GM18505 (cell line): ENCODE measurements around the gene CPEB2.

Experiments
- ATAC-seq: cut with Tn5 transposase; IDR thresholded peaks from one replicate; pipeline ENCODE4 v1.9.1; 2021; ENCODE audit not compliant: unreplicated experiment
- POLR2A ChIP-seq: IDR thresholded peaks from 4 replicates; pipeline ENCODE4 v1.6.1; 2011; ENCODE audit warnings: borderline replicate concordance; ENCODE audit not compliant: insufficient read depth, insufficient read length; ENCODE audit errors: extremely low read depth

CPEB2 gene

DNA sequence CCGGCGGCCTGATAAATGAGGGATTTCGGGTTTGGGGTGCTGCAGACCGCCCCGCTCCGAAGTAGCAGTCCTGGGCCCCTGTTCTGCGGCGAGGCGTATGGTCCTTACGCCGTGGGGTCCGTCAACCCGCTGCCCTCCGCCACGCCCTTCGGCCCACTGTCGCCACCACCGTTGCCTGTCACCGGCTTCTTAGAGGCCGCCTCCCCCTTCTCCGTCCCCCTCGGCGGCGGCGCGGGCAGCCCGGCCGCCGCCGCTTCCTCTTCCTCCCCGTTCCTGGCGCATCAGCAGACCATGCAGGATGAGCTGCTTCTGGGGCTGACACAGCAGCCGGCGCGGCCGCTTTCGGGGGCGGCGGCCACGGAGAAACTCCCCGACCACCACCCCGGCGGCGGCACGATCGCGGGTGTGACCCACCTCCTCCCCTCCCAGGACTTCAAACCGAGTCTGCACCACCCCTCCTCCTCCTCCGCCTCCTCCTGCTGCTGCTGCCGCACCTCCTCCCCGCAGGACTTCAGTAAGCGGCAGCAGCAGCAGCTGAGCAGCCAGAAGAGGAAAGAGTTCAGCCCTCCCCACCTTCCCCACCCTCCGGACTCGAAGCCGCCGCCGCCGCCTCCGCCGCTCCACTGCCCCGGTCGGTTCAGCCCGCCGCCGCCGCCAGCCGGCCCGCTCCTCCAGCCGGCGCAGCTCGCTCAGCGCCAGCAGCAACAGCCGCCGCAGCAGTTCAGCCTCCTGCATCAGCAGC, 549 bp downstream of the CPEB2 start:
- ATAC-seq, result peak; percentile 18
- TF ChIP-seq POLR2A, result no peak

GRCh38 chr4:15003401-15003890, 1.2 kb downstream of the CPEB2 start:
- TF ChIP-seq POLR2A, result no peak
- ATAC-seq, result peak; percentile 10

GRCh38 chr4:15003891-15004738, 1.8 kb downstream of the CPEB2 start:
- peak; percentile 4 for ATAC-seq
- peak; percentile 44 for TF ChIP-seq POLR2A

DNA sequence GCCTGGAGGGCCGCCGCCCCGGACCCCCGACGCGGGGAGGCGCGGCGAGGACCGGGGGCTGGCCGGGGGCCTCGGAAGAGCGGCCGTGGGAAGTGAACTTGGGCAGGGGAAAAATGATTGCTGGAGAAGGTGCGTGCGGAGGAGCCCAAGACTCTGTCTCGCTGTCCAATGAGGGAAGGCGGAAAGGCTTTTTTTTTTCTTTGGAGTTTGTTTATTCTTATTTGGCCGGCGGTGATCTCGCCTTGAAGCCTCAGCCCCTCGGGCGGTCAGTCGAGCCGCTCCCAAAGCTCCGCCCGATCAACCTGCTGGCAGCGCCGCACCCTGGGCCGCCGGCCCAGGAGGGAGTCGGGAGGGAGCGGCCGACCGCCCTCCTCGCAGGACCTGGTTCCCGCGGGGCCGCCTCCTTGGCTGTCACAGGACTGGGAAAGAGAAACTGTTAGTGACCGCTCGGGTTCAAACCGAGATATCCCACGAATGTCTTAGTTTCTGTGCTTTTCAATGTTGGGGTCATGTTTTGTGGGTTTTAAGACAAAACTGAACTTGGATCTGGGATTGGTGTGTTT, 2.5 kb downstream of the CPEB2 start:
- no peak for TF ChIP-seq POLR2A
- ATAC-seq, result no peak

DNA sequence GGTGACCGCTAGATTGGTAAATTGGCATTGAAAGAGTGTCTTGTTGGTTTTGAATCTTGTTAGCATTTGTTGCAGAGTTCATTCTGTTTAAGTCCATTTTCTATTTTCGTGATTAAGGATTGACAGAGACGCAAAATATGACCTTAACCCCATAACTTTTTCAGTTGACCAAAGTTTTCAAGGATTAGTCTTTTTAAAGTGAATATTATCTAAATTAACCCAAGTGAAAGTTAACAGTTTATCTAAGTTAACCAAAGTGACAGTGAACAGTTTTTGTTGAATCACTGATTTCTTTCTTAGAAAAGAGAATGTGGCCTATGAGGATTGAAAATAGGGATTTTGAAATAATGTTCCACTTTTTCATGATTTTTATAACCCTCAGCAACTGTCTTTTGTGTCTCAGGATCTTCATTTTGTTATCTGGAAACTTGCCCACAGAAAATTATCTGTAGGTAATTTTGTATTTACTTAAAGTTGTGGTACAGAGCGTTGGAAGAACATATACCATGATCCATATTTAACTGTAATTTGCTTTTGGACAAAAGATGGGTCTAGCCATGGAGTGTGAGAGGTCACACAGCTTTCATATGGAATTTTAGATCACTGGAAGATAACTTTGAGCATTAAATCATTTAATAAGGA, 3.3 kb downstream of the CPEB2 start:
- TF ChIP-seq POLR2A, result no peak
- no peak for ATAC-seq

GRCh38 chr4:15006416-15007024, 4.2 kb downstream of the CPEB2 start:
- ATAC-seq, result no peak
- TF ChIP-seq POLR2A, result no peak

DNA sequence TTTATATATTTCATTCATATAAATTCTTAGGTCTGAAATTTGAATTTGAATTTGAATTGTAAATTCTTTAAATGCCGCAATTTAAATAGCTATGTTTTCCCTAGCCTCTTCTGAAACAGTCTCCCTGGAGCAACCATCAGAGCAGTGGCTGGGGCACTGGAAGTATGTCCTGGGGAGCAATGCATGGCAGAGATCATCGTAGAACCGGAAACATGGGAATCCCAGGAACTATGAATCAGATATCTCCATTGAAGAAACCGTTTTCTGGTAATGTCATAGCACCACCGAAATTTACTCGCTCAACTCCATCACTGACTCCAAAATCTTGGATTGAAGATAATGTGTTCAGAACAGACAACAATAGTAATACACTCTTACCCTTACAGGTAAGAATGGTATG, 4.9 kb downstream of the CPEB2 start:
- TF ChIP-seq POLR2A, result no peak

GRCh38 chr4:15010038-15010585, 7.8 kb downstream of the CPEB2 start:
- TF ChIP-seq POLR2A, result no peak
- no peak for ATAC-seq

More for the DNA sequence above, 4.9 kb downstream of the CPEB2 start:
- no peak for ATAC-seq

DNA sequence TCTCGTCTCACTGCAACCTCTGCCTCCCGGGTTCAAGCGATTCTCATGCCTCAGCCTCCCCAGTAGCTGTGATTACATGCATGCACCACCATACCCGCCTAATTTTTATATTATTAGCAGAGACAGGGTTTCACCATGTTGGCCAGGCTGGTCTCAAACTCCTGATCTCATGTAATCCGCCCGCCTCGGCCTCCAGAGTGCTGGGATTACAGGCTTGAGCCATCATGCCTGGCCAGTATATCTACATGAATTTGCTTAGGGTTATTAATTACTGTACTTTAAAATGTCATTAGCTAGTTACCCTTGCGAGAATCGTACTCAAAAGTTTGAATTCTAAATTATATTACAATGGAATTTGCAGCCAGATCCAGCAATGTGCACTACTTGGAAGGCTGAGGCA, 8.9 kb downstream of the CPEB2 start:
- no peak for ATAC-seq
- no peak for TF ChIP-seq POLR2A

DNA sequence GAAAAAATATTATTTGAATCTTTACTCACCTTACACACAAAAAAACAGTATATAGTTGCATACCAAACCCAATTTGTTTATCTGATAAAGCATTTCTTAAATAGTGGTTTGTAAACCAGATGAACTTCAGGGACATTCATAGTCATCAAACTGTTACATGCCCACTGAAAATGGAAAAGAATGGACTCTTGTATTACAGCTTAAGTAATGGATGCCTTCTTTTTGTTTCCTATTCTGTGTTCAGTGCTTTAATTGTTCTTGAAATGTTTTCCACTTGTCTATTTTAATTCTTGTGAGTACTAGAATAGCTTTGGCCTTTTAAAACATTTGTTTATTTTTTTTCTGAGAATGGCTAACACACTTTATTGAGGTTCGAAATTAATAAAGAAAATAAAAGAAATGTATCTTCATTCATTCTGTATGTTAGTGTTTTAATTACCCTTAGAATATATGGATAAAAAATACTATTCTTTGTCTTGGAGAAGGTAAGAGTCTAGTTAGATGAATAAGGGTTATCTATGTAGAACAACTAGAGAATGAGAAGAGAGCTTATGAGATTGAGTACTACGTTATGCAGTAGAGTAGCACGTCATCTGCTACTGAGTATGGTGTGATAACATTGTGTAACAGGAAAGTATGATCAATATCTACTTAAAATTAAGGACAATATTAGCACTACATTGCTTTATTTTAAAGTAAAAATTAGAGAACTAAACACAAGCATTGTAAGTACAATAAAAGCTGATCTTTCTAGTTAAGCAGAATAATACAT, 9.9 kb downstream of the CPEB2 start:
- ATAC-seq, result no peak
- no peak for TF ChIP-seq POLR2A

- no peak for ATAC-seq
- no peak for TF ChIP-seq POLR2A
These were observed 11.3 kb downstream of the CPEB2 start for GRCh38 chr4:15013585-15013984.

DNA sequence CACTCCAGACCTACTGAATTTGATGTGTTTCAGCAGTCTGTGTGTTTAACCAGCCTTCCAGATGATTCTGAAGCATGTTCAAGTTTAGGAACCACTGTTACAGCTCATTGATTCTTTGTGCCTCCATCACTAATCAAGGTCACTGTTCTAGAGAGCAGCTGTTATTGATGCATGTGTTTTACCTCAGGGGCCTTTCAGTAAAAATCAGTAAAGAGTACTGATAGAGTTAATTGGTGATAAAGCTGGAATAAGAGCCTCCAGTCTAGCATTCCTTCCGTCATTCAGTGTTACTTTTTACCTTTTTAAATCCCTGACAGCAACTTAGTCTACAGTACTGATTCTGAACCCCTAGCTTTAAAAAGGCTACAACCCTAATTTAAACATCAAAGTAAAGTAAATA, 12.9 kb downstream of the CPEB2 start:
- ATAC-seq, result no peak
- TF ChIP-seq POLR2A, result no peak
